HG02759 (cell line): ENCODE results near the gene VAT1.
"Not testable (repeated sequence)": the region's sequence is repeated elsewhere in the genome, so short reads cannot be mapped to it uniquely, and the experiment has no call there.

Experiments used
- ATAC-seq: cut with Tn5 transposase; IDR thresholded peaks from one replicate; pipeline ENCODE4 v1.9.1; 2021; ENCODE audit warnings: mild to moderate bottlenecking, moderate library complexity; ENCODE audit not compliant: unreplicated experiment

Gene VAT1

DNA sequence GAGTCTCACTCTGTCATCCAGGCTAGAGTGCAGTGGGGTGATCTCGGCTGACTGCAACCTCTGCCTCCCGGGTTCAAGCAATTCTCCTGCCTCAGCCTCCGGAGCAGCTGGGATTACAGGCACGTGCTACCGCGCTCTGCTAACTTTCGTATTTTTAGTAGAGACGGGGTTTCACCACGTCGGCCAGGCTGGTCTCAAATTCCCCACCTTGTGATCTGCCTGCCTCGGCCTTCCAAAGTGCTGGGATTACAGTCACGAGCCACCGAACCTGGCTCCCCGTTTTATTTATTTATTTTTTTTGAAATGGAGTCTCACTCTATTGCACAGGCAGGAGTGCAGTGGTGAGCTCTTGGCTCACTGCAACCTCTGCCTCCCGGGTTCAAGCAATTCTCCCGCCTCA is 46.5 kb downstream of the VAT1 start:
- ATAC-seq = not testable (repeated sequence)

- no peak for ATAC-seq
These were observed 46.9 kb downstream of the VAT1 start for GRCh38 chr17:42975265-42975664.

GRCh38 chr17:42973323-42973722 is 48.9 kb downstream of the VAT1 start:
- ATAC-seq = not testable (repeated sequence)

DNA sequence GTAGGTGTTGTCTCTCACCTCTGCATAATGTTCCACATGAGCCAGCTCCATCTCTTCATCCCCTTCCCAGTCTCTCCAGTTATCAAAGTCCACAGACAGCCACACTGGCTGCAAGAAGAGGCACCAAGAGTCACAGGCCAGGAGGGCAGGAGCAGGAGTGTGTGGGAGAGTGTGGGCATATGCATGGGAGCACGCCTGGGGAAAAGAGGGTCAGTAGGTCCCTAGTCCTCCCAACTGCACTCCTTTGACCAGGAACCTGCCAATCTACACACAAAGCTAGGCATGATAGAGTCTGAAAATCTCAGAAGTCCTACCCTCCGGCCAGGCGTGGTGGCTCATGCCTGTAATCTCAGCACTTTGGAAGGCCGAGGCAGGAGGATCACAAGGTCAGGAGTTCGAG is 50.6 kb downstream of the VAT1 start:
- ATAC-seq = no peak

DNA sequence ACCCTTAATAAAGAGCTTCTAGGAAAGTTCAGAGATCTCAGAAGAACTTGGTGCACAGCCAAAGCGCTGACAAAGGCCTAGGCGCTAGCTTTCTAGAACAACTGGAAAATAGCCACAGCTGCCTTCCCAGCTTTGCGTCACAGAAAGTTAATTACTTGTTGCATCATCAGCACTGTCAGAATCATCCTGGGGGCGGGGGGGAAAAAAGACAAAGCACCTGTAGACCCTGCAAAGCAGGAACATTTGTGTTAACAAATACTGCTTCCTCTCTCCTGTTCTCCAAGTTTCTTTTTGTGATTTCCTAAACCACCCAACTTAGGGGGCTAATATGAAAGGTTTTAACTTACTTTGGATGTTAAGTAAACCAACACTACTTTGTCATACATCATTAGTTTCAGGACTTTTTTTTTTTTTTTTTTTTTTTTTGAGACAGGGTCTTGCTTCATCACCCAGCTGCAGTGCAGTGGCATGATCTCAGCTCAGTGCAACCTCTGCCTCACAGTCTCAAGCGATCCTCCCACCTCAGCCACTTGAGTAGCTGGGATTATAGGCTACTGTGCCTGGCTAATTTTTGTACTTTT is 53.1 kb downstream of the VAT1 start:
- ATAC-seq = no peak

DNA sequence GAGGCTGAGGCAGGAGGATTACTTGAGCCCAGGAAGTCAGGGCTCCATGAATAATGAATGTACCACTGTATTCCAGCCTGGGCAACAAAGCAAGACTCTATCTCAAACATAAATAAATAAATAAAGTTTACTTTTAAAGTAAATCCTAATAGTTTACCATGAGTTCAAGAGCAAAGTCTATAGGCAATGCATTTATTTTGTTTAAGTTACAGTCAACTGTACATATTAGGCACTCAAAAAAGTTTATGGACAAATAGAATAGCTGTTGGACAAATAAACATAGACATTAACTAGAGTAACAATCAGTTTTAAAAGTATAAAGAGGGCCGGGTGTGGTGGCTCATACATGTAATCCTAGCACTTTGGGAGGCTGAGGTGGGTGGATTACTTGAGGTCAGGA is 54.3 kb downstream of the VAT1 start:
- no peak for ATAC-seq
